GM19239 (cell line): ENCODE results near the gene PLCB1.

ENCODE experiments used
- DNase-seq: peaks from one replicate; pipeline ENCODE4 v3.0.0; 2011; ENCODE audit warnings: low spot score; ENCODE audit not compliant: insufficient read length
- FAIRE-seq: peaks from 2 replicates; lab custom pipeline; 2011; peaks lifted over from hg19 to GRCh38; lab: Jason Lieb, UNC

PLCB1 gene

DNA sequence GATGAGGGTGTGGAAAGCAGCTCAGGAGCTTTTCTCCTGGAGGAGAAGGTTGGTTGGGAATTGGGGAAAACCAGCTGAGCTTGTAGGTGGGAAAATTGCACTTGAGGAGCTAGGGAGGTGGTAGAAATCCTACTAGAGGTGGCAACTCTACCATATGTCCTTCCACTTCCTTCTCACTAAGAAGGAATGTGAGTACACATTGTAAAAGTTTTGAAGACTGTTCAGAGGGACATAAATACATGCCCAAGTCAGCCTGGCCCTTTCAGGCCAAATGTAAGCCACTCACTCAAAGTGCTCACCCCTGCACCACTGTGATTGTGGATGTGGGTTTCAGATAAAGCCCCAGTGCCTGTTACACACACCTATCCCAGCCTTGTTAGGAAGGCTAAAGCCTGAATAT lies 646.3 kb downstream of the PLCB1 start:
- DNase-seq (no peak), FAIRE-seq (no peak)

DNA sequence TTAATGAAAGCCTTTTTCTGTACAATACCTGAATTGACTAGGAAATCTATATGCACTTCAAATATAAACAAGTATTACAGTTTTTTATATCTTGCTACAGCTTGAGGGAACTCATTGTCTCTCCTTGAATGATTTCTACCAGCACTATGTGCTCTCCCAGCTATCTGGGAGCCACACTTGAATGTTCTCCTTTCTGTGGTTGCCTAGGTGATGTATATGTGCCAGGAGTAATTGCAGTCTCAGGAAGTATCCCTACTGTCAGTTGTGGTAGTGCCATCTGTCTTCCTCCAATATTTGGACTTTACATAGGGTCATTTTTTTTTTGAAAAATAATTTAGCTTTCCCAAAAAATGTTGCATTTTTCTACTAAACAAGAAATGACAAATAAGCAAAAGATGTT lies 648.8 kb downstream of the PLCB1 start:
- no peak for FAIRE-seq

GRCh38 chr20:8782804-8783203 lies 650.7 kb downstream of the PLCB1 start:
- FAIRE-seq (no peak), DNase-seq (no peak)

More for the DNA sequence above, 648.8 kb downstream of the PLCB1 start:
- DNase-seq, result no peak

DNA sequence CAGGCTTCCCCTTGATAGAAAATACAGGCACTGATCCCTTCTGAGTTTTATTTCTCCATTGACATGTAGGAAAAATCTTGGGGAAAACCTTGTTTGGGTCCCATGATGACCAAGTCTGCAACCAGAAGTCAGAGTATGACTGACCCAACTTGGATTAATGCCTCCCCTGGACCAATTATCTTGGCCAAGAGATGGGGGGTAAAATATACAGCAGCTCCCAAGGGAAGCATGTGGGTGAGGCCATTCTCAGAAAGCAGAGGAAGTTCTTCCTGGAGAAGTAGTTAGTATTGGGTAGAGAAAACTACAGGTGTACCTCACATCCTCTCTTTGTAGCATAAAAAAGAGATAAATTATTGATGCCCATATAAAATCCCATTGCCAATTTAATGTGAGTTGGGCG lies 651.7 kb downstream of the PLCB1 start:
- FAIRE-seq (no peak), DNase-seq (no peak)

DNA sequence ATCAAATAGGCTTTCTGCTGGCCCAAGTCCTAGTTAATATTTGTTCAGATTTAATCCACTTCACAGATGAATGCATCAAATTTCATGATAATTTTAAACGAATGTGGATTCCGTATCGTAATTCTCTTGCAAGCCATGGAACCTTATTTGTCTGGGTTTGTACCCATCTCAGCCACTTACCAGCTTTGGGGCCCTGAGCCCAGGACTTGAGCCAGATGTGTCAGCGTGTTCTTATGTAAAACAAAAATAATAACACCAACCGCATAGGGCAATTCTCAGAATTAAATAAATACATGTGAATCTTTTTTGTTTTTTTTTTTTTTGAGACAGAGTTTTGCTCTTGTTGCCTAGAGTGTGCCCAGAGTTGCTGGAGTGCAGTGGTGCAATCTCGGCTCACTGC lies 654.3 kb downstream of the PLCB1 start:
- FAIRE-seq (no peak), DNase-seq (no peak)

DNA sequence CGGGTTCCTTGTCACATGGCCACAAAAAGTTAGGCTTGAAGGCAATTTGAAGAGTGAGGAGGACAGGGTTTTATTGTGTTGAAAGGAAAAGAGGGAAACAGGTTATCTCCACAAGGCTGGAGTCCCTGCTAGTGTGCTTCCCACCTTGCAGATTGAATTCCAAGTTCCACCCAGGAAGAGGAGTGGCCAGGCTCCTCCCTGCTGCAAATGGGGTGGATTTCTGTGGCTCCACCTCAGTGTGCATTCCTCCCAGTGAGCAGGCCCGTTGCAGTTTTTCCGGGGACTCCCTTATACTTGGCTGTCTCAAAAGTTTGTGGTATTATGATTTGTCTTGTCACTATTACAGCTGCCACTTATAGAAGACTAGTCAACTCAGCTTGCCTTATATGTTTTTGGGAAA lies 655.0 kb downstream of the PLCB1 start:
- DNase-seq, result no peak

GRCh38 chr20:8788275-8788674 lies 656.2 kb downstream of the PLCB1 start:
- DNase-seq (no peak), FAIRE-seq (no peak)

More for the DNA sequence above, 655.0 kb downstream of the PLCB1 start:
- FAIRE-seq, result no peak

GRCh38 chr20:8788831-8789230 lies 656.8 kb downstream of the PLCB1 start:
- FAIRE-seq, result no peak
- no peak for DNase-seq

GRCh38 chr20:8790442-8791074 lies 658.5 kb downstream of the PLCB1 start:
- peak; percentile 9 for DNase-seq
- peak; percentile 35 for FAIRE-seq

GRCh38 chr20:8795404-8795803 lies 663.3 kb downstream of the PLCB1 start:
- FAIRE-seq (no peak), DNase-seq (no peak)

- DNase-seq (no peak), FAIRE-seq (no peak)
Observed at GRCh38 chr20:8796088-8796660, 664.1 kb downstream of the PLCB1 start.

GRCh38 chr20:8798505-8798904 lies 666.4 kb downstream of the PLCB1 start:
- DNase-seq, result no peak
- no peak for FAIRE-seq

DNA sequence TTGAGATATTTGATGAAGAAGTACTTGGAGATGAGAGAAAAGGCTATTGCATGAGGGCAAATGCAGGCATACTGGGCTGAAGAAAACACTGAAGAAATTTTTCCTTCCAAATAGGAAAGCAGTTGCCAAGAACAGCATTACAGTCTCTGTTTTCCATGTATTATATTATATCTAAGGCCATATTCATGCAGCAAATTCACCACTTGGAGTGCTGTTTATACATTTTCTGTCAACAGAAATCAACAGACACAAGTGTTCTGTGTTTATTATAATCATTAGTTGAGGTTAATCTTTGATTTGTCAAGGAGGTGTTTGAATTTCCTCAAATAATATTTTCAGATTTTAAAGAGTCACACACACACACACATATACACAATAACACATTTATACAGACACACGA lies 668.0 kb downstream of the PLCB1 start:
- DNase-seq, result no peak
- no peak for FAIRE-seq

GRCh38 chr20:8801686-8802085 lies 669.6 kb downstream of the PLCB1 start:
- FAIRE-seq, result no peak
- no peak for DNase-seq

DNA sequence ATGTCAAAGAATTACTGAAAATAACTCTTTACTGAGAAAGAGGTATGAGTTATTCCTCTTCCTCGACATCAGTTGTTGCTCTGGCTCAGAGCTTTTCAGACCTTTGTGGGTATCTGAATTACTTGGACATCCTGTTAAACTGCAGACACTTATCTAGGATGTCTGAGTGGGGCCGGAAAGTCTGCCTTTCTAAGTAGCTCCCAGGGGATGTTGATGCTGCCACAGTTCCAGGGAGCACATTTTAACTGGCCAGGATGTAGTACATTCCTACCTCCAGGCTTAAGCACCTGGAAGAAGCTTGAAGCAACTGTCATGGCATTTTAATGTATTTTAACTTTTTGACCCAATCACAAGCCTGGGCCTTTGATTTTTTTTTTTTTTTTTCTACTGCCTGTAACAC lies 671.0 kb downstream of the PLCB1 start:
- FAIRE-seq (no peak), DNase-seq (no peak)

GRCh38 chr20:8803941-8804340 lies 671.9 kb downstream of the PLCB1 start:
- DNase-seq (no peak), FAIRE-seq (no peak)

DNA sequence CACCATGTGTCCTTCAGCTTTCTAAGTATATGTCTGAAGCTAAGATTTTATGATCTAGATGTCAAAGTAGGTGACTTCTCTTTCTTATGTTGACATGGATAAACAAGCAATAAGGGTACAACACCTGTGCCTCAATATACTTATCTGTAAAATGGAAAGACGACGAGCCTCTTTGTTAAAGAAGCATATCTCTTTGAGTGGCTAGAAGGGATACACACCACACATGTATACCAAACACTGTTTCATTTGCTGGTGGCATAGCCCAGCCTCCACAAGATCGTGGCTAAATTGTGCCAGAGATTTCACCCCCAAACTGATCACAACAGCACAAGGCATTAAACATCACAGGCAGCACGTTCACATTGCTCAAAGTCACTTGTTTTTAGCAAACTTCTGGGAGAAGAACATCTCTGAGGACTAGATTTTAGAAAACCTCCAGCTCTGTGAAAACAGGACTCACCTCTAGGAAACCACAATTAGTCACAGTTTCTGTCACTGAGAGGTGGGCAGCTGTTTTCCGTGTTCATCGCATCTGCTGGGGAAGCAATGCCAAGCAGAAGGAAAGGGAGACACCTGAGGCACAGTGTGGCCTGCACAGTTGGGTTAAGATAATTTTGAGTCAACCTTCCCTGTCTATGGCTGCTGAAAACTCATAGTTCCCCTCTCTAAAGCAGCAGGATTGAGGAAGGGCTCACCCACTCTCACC lies 673.8 kb downstream of the PLCB1 start:
- DNase-seq (no peak), FAIRE-seq (no peak)

- FAIRE-seq, result no peak
- DNase-seq, result no peak
Observed at GRCh38 chr20:8807480-8808201, 675.6 kb downstream of the PLCB1 start.

- no peak for FAIRE-seq
- DNase-seq, result no peak
Observed at GRCh38 chr20:8808202-8808535, 676.1 kb downstream of the PLCB1 start.

DNA sequence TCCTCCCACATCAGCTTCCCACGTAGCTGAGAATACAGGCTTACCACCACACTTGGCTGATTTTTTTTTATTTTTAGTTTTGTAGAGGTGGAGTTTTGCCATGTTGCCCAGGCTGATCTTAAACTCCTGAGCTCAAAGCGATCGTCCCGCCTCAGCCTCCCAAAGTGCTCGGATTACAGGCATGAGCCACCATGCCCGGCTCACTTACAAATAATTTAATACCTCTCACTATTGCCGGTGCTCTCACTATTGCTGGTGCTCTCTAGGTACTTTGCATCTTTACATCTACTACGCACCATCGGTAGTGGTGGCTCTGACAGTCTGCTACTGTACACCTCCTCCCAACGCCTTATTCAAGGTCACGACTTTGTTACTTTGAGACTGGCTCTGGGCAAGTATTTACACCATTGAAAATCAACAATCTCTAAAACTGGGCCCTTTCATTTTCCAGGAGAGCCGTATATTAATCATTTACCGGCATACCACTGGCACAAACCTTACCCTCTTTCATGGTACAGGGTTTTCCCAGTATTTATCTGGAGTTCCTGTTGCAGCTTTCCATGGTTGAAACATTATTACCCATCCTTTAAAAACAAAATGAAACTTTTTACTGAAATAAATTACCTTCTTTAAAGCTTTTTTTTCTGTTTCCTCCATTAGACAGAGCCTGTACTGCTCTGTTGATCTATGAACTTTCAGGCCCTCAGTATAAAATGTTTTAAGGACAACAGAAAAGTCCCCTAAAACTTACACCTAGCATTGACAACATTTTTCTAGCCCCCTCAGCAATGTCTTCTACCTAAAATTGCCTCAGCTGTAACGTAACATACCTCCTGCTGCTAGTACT lies 677.3 kb downstream of the PLCB1 start:
- FAIRE-seq (no peak), DNase-seq (no peak)
